Measurements from ENCODE around the gene CHIC2.

The CHIC2 gene

DNA sequence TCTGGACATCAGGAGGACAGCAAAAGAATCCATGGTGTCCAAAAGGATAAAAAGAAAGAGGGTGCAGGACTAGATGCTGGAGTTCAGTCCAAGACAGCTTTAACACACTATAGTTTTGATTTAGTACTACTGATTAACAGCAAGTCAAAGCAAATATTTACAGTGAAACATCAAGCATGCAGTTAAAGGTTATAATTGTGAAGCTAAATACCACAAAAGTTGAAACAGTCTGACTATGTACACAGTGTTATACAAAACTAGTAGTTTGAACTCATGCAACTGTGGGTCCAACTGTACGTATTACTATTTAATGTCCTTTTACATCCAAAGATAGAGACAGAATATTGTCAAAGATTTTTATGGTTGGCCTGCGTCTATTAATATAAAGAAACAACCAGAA lies 57.6 kb downstream of the CHIC2 start:
- Histone ChIP-seq H4K20me1 (ENCODE audit: insufficient read depth, low read length) (no peaks in the 10 kb centered on the region), H3K4me1 (ENCODE audit: low read length) (no peaks in the 10 kb centered on the region), H3K79me2 (ENCODE audit: low read length) (no peaks in the 10 kb centered on the region), H3K4me2 (ENCODE audit: low read depth, low read length) (no peak overlapping the region), H2AFZ (ENCODE audit: low read length) (no peak overlapping the region), H3F3A (ENCODE audit: insufficient read depth, low read length) (no peaks in the 10 kb centered on the region), H3K27me3 (replicated peaks; ENCODE audit: insufficient read depth, low read length) (no peaks in the 10 kb centered on the region), H3K4me3 (ENCODE audit: low read length) (no peak overlapping the region), H3K27ac (ENCODE audit: low read length) (no peak overlapping the region), H3K9me3 (replicated peaks; ENCODE audit: insufficient read depth, low read length) (no peaks in the 10 kb centered on the region), H3K9ac (ENCODE audit: low read length) (no peak overlapping the region), H3K36me3 (replicated peaks; ENCODE audit: insufficient read depth, low read length) (no peaks in the 10 kb centered on the region; the same call in 1 of the 2 replicates), H3K9me2 (replicated peaks; ENCODE audit: insufficient read depth, low read length) (no peaks in the 10 kb centered on the region)
- DNase-seq: no peak
- no peak for TF ChIP-seq EZH2 (optimal IDR thresholded peaks at IDR 0.05; ENCODE audit: low read depth, low read length)
- TF ChIP-seq, protein P1, sequence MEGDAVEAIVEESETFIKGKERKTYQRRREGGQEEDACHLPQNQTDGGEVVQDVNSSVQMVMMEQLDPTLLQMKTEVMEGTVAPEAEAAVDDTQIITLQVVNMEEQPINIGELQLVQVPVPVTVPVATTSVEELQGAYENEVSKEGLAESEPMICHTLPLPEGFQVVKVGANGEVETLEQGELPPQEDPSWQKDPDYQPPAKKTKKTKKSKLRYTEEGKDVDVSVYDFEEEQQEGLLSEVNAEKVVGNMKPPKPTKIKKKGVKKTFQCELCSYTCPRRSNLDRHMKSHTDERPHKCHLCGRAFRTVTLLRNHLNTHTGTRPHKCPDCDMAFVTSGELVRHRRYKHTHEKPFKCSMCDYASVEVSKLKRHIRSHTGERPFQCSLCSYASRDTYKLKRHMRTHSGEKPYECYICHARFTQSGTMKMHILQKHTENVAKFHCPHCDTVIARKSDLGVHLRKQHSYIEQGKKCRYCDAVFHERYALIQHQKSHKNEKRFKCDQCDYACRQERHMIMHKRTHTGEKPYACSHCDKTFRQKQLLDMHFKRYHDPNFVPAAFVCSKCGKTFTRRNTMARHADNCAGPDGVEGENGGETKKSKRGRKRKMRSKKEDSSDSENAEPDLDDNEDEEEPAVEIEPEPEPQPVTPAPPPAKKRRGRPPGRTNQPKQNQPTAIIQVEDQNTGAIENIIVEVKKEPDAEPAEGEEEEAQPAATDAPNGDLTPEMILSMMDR (IDR thresholded peaks at IDR 0.05; ENCODE audit: low read length): no peak

DNA sequence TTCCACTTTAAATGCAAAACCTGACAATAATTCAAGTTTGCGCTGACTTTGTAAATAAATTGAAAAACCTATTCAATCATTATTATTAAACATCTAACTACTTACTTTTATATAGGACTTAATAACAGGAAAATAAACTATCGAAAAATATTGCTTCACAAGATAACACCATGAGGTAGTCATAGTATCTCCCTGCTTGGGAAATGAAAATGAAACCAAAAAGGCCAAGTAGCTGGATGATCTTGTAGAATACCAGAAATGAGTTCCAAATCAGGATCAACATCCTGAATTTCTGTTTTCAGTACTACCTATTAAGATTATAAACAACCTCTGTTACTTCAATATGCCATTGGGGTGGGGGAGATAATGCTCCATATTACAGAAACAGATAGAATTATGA lies 58.9 kb downstream of the CHIC2 start:
- Histone ChIP-seq H3K4me2 (ENCODE audit: low read depth, low read length) (peak overlapping the region; percentile 41; the same call in 1 of the 2 replicates), H3K27me3 (replicated peaks; ENCODE audit: insufficient read depth, low read length) (no peaks in the 10 kb centered on the region), H3K9ac (ENCODE audit: low read length) (no peak overlapping the region), H3K79me2 (ENCODE audit: low read length) (no peaks in the 10 kb centered on the region), H3K9me3 (replicated peaks; ENCODE audit: insufficient read depth, low read length) (no peaks in the 10 kb centered on the region), H3F3A (ENCODE audit: insufficient read depth, low read length) (no peaks in the 10 kb centered on the region), H4K20me1 (ENCODE audit: insufficient read depth, low read length) (no peaks in the 10 kb centered on the region), H3K27ac (ENCODE audit: low read length) (no peak overlapping the region), H2AFZ (ENCODE audit: low read length) (no peak overlapping the region), H3K4me1 (ENCODE audit: low read length) (no peaks in the 10 kb centered on the region), H3K4me3 (ENCODE audit: low read length) (no peak overlapping the region), H3K36me3 (replicated peaks; ENCODE audit: insufficient read depth, low read length) (no peaks in the 10 kb centered on the region; the same call in 1 of the 2 replicates), H3K9me2 (replicated peaks; ENCODE audit: insufficient read depth, low read length) (no peaks in the 10 kb centered on the region)
- TF ChIP-seq EZH2 (optimal IDR thresholded peaks at IDR 0.05; ENCODE audit: low read depth, low read length): no peak
- TF ChIP-seq, protein P1 (IDR thresholded peaks at IDR 0.05; ENCODE audit: low read length): no peak
- no peak for TF ChIP-seq EZH2phosphoT487 (IDR thresholded peaks at IDR 0.05; ENCODE audit: low read length)
- peak; percentile 43 for DNase-seq

DNA sequence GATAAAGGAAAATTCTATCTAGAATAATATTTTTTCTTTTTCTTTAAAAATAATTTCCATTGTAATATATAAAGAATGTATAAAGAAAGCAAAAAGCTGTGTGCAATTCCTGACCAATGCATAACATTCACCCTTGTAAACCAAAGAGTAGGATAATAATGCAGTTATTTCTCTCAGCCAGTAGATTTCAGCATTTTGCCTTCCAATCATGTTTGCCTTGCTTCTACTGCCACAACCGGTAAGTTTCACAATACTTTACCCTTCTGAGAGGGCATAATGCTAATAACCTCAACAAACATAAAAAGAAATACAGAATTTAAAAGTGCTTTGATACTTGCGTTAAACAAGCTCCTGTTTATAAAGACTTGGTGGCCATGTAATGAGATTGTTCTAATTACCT lies 59.9 kb downstream of the CHIC2 start:
- no peak overlapping the region for H3K27ac ChIP-seq (ENCODE audit: low read length)
- no peaks in the 10 kb centered on the region for H4K20me1 ChIP-seq (ENCODE audit: insufficient read depth, low read length)
- H3K9me2 ChIP-seq (replicated peaks; ENCODE audit: insufficient read depth, low read length): no peaks in the 10 kb centered on the region
- no peak for DNase-seq
- no peaks in the 10 kb centered on the region for H3K27me3 ChIP-seq (replicated peaks; ENCODE audit: insufficient read depth, low read length)
- H3K9ac ChIP-seq (ENCODE audit: low read length): no peak overlapping the region
- no peaks in the 10 kb centered on the region for H3F3A ChIP-seq (ENCODE audit: insufficient read depth, low read length)
- no peaks in the 10 kb centered on the region; the same call in 1 of the 2 replicates for H3K36me3 ChIP-seq (replicated peaks; ENCODE audit: insufficient read depth, low read length)
- no peak for TF ChIP-seq EZH2 (optimal IDR thresholded peaks at IDR 0.05; ENCODE audit: low read depth, low read length)
- TF ChIP-seq, protein P1 (IDR thresholded peaks at IDR 0.05; ENCODE audit: low read length): no peak
- no peak for TF ChIP-seq EZH2phosphoT487 (IDR thresholded peaks at IDR 0.05; ENCODE audit: low read length)
- H3K4me3 ChIP-seq (ENCODE audit: low read length): no peak overlapping the region
- H2AFZ ChIP-seq (ENCODE audit: low read length): no peak overlapping the region
- H3K79me2 ChIP-seq (ENCODE audit: low read length): no peaks in the 10 kb centered on the region
- no peak overlapping the region for H3K4me2 ChIP-seq (ENCODE audit: low read depth, low read length)
- no peaks in the 10 kb centered on the region for H3K9me3 ChIP-seq (replicated peaks; ENCODE audit: insufficient read depth, low read length)
- no peaks in the 10 kb centered on the region for H3K4me1 ChIP-seq (ENCODE audit: low read length)

Data from MM.1S (cell line).